HepG2 (cell line): ENCODE results near the gene QDPR. TPM values are rescaled to one million over a fixed set of nuclear protein-coding genes. Genes with fewer than 3 reads are reported as not detected.

Experiments used
- ARID5B ChIP-seq: IDR thresholded peaks from 2 replicates; pipeline ENCODE4 v1.4.0; 2020; ENCODE audit warnings: mild to moderate bottlenecking, missing genetic modification reagents
- HNF4G ChIP-seq, 2 experiments: sonication (generic) in 1 of 2; formaldehyde crosslinking in 1 of 2; IDR thresholded peaks; 2 replicates each; pipeline versions ENCODE4 v1.4.0 to v1.6.1; 2011 to 2020; ENCODE audit warnings: borderline replicate concordance in 2 of 2, low read depth in 2 of 2, mild to moderate bottlenecking in 2 of 2, low read length in 1 of 2, missing genetic modification reagents in 1 of 2, moderate library complexity in 1 of 2
- KIAA2018 ChIP-seq: sonication (generic); formaldehyde crosslinking; IDR thresholded peaks from 2 replicates; pipeline ENCODE4 v1.5.0; 2020; ENCODE audit warnings: mild to moderate bottlenecking, missing genetic modification reagents, borderline replicate concordance
- MED1 ChIP-seq: sonication (generic); formaldehyde crosslinking; IDR thresholded peaks from 2 replicates; pipeline ENCODE4 v1.4.0; 2020; ENCODE audit warnings: missing genetic modification reagents
- MTA3 ChIP-seq: sonication (generic); formaldehyde crosslinking; IDR thresholded peaks from 2 replicates; pipeline ENCODE4 v1.4.0; 2020; ENCODE audit warnings: missing genetic modification reagents
- NR2F6 ChIP-seq, 2 experiments: IDR thresholded peaks; 2 replicates each; pipeline ENCODE4 v1.6.1; 2016; ENCODE audit warnings: antibody characterized with exemption in 1 of 2, mild to moderate bottlenecking in 1 of 2
- PPARG ChIP-seq: conservative IDR thresholded peaks from 2 replicates; pipeline ENCODE4 v1.6.1; 2016; ENCODE audit warnings: missing biosample characterization, missing genetic modification reagents
- SNAPC2 ChIP-seq: sonication (generic); formaldehyde crosslinking; IDR thresholded peaks from 2 replicates; pipeline ENCODE4 v1.8.1; 2022; ENCODE audit warnings: mild to moderate bottlenecking, missing genetic modification reagents
- TEAD3 ChIP-seq: optimal IDR thresholded peaks from 2 replicates; pipeline ENCODE3; 2016; ENCODE audit warnings: borderline replicate concordance
- ZBTB39 ChIP-seq: sonication (generic); formaldehyde crosslinking; IDR thresholded peaks from 2 replicates; pipeline ENCODE4 v1.5.0; 2020; ENCODE audit warnings: missing genetic modification reagents
- ZNF24 ChIP-seq: fragments of 450-650 bp; IDR thresholded peaks from 2 replicates; pipeline ENCODE4 v1.6.1; 2017; ENCODE audit warnings: antibody characterized with exemption, mild to moderate bottlenecking
- ZNF550 ChIP-seq: sonication (generic); formaldehyde crosslinking; IDR thresholded peaks from 2 replicates; pipeline ENCODE4 v1.4.0; 2020; ENCODE audit warnings: mild to moderate bottlenecking, missing genetic modification reagents, borderline replicate concordance
- polyA plus RNA-seq, 8 experiments: library from polyadenylated mRNA; depleted of rRNA in 3 of 8; stranded (reverse) in 7 of 8; unstranded in 1 of 8; fragments of >200 nt; fragmentation: Illumina TruSeq in 4 of 8; extraction: Trizol in 4 of 8; gene quantifications; 2 replicates each; pipeline versions ENCODE4 v1.2.1 to v1.2.3, GENCODE V29; 2011 to 2016; ENCODE audit warnings: low read depth in 4 of 8, missing spikeins in 1 of 8, mixed read lengths in 1 of 8; ENCODE audit not compliant: insufficient read depth in 1 of 8
- total RNA-seq, 5 experiments: library from RNA; depleted of rRNA; stranded (reverse); fragments of >200 nt; fragmentation: Illumina TruSeq; extraction: Trizol; gene quantifications; 2 replicates each; pipeline ENCODE4 v1.2.3, GENCODE V29; 2016; ENCODE audit warnings: low read depth in 1 of 5

The QDPR gene
- total and polyA plus RNA-seq, 2 of the 13 experiments (the other 11 are each of a cell fraction or from before 2014, with no cell fraction given), result 9.9 to 95.5 TPM

GRCh38 chr4:17515445-17516407 lies 3.8 kb upstream of the QDPR start (continued):
- peak; percentile 63; the same call in 1 of the 2 replicates for TF ChIP-seq ZNF24
- no peak for TF ChIP-seq SNAPC2
- TF ChIP-seq KIAA2018 (CRISPR knock-in tag), result 0 out of 2 replicates have a peak, but pooled peaks have one; percentile 34
- TF ChIP-seq MTA3 (CRISPR knock-in tag), result no peak
- 0 out of 2 replicates have a peak, but pooled peaks have one; percentile 13 for TF ChIP-seq HNF4G (IDR thresholded peaks at IDR 0.05; ENCODE audit: borderline replicate concordance, low read depth, low read length)
- TF ChIP-seq HNF4G (CRISPR knock-in tag; IDR thresholded peaks at IDR 0.05; ENCODE audit: borderline replicate concordance, low read depth), result no peak
- TF ChIP-seq TEAD3, result peak; percentile 49
- TF ChIP-seq MED1 (CRISPR knock-in tag), result peak; percentile 18; the same call in 1 of the 2 replicates
- no peak for TF ChIP-seq ZNF550 (CRISPR knock-in tag)
- 0 out of 2 replicates have a peak, but pooled peaks have one; percentile 24 for TF ChIP-seq PPARG
- no peak for TF ChIP-seq ZBTB39 (CRISPR knock-in tag)
- peak; percentile 60; the same call in 1 of the 2 replicates for TF ChIP-seq NR2F6 (IDR thresholded peaks at IDR 0.05)
- peak; percentile 15; the same call in 1 of the 2 replicates for TF ChIP-seq NR2F6 (CRISPR knock-in tag; IDR thresholded peaks at IDR 0.05)
- TF ChIP-seq ARID5B (CRISPR knock-in tag), result peak; percentile 27; the same call in 1 of the 2 replicates
